ENCODE data around the gene SARDH. TPM values are rescaled to one million over a fixed set of nuclear protein-coding genes. Genes with fewer than 3 reads are reported as not detected.

SARDH gene
- total and polyA plus RNA-seq, 12 donors, result 0.81 to 9.6 (median 3.0) TPM

DNA sequence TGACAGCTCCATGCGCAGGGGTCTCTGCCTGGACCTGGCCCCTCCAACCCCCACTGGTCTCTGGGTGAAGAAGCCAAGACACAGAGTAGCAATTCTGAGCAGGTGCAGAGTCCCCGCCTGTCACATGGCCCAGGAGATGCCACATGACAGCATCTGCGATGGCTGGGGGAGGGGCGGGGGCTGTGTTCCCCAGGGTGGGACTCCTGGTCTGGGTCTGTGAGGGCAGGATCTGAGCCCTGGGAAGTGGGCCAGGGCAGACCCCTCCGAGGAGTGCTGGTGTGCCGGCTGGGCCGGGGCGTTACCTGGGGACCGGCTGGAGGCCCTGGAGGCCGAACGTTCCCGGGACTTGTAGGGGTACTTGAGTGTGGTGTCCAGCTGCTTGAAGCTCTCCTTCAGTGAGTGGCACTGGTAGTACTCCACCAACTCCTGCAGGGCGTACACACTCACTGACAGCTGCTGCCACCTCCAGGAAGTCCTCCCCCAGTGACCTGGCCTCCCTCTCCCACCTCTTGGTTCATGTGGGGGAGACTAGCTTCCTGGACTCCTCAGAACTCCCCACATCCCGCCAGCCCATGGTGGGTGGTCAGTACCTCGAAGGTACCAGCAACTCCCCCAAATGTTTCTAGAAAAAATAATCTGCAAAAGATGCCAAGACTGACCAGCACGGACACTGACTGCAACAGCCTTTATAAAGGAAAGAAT, 32.1 kb upstream of the SARDH start:
- intact Hi-C loops (cut with DNase I), result no loop called here
- H3K27me3 ChIP-seq, result no peaks in the 10 kb centered on the region
- WGBS, 4 donors, result 86 to 95% (median 90%) methylated on average over 4 to 16 of the region's 16 CpGs
- peak in 5 of 7 donors; percentile 1 to 50 (median 15) for DNase-seq
- H3K27ac ChIP-seq, result no peak overlapping the region
- H3K9me3 ChIP-seq (replicated peaks in 1 of 3), result no peaks in the 10 kb centered on the region
- no peak overlapping the region for H3K4me3 ChIP-seq
- peaks cover 0 to 52% of the 10 kb centered on the region in 2 donors for H3K36me3 ChIP-seq (replicated peaks in 1 of 2)
- H3K4me1 ChIP-seq (replicated peaks in 1 of 2), result no peaks in the 10 kb centered on the region
- TF ChIP-seq POLR2A (IDR thresholded peaks at IDR 0.05), result no peak
- TF ChIP-seq, protein P1, sequence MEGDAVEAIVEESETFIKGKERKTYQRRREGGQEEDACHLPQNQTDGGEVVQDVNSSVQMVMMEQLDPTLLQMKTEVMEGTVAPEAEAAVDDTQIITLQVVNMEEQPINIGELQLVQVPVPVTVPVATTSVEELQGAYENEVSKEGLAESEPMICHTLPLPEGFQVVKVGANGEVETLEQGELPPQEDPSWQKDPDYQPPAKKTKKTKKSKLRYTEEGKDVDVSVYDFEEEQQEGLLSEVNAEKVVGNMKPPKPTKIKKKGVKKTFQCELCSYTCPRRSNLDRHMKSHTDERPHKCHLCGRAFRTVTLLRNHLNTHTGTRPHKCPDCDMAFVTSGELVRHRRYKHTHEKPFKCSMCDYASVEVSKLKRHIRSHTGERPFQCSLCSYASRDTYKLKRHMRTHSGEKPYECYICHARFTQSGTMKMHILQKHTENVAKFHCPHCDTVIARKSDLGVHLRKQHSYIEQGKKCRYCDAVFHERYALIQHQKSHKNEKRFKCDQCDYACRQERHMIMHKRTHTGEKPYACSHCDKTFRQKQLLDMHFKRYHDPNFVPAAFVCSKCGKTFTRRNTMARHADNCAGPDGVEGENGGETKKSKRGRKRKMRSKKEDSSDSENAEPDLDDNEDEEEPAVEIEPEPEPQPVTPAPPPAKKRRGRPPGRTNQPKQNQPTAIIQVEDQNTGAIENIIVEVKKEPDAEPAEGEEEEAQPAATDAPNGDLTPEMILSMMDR (IDR thresholded peaks at IDR 0.05), result no peak

DNA sequence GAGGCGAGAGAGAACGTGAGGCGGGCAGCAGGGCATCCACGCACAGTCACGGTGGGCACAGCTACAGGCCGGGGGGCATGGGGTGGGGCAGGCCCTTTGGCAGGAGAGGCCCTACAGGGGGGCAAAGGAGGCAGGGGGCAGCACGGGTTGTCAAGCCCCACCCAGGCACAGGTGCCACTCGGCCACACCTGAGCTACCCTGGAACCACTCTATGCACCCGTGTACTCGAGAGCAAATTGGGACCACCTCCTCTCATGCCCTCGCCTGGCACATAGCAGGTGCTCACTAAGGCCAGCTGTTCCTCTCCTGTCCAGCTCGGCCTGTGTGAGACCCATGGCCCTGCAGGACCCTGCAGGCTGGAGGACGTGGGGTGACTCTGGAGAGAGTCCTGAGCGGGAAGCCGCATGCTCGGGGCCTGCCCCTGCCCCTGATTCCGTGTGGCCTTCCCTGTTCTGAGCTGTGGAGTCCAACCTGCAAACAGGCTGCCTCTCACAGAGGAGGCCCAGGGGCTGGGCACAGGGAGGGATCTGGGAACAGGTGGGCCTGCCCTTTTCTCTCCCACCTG, 31.4 kb upstream of the SARDH start:
- Histone ChIP-seq H3K4me3 (no peak overlapping the region), H3K27me3 (no peaks in the 10 kb centered on the region), H3K36me3 (replicated peaks in 1 of 2) (peaks cover 0 to 46% of the 10 kb centered on the region in 2 donors), H3K4me1 (replicated peaks in 1 of 2) (no peaks in the 10 kb centered on the region), H3K27ac (no peak overlapping the region), H3K9me3 (replicated peaks in 1 of 3) (no peaks in the 10 kb centered on the region)
- intact Hi-C loops (cut with DNase I), result no loop called here
- peak in 4 of 7 donors; percentile 0 to 43 (median 12) for DNase-seq
- TF ChIP-seq POLR2A (IDR thresholded peaks at IDR 0.05), result no peak
- TF ChIP-seq, protein P1 (IDR thresholded peaks at IDR 0.05), result no peak
- 88 to 96% (median 92%) methylated on average over 8 to 17 of the region's 17 CpGs for WGBS, 4 donors

DNA sequence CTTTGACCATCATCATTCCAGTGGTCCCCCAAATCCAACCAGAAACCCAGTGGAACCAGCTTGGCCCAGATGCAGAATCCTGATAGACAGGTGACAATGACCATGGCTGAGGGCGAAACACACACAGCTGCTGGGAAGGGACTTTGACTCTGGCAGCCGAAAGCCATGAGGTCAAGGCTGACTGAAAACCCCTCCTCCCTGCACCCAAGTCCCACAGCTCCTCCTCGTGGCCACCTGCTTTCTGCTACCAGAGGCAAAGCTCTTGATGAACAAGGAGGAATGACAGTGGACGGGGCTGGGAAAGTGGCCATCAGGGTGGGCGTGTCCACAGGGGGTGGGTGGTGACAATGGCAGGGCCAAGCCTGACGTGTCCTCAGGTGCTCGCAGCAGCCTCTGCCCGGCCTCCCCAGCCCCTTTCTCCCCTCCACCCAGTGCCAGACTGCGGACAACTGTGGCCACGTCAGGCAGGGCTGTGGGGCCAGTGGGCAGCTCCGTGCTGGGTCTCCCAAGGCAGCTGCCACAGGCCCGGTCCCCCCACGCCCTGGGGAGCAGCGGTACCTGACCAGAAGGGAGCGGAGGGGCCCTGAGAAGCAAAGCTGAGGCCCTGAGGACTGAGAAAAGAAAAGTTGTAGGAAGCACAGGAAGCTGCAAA, 30.8 kb upstream of the SARDH start:
- TF ChIP-seq, protein P1 (IDR thresholded peaks at IDR 0.05), result peak in 1 of 6 experiments; percentile 28
- TF ChIP-seq POLR2A (IDR thresholded peaks at IDR 0.05), result no peak
- Histone ChIP-seq H3K27me3 (no peaks in the 10 kb centered on the region), H3K27ac (no peak overlapping the region), H3K36me3 (replicated peaks in 1 of 2) (peaks cover 0 to 45% of the 10 kb centered on the region in 2 donors), H3K9me3 (replicated peaks in 1 of 3) (no peaks in the 10 kb centered on the region), H3K4me3 (no peak overlapping the region), H3K4me1 (replicated peaks in 1 of 2) (no peaks in the 10 kb centered on the region)
- intact Hi-C loops (cut with DNase I), result no loop called here
- WGBS, 4 donors, result 83 to 87% (median 86%) methylated on average over 12 to 15 of the region's 15 CpGs
- DNase-seq, result peak in 6 of 7 donors; percentile 24 to 66 (median 56)

DNA sequence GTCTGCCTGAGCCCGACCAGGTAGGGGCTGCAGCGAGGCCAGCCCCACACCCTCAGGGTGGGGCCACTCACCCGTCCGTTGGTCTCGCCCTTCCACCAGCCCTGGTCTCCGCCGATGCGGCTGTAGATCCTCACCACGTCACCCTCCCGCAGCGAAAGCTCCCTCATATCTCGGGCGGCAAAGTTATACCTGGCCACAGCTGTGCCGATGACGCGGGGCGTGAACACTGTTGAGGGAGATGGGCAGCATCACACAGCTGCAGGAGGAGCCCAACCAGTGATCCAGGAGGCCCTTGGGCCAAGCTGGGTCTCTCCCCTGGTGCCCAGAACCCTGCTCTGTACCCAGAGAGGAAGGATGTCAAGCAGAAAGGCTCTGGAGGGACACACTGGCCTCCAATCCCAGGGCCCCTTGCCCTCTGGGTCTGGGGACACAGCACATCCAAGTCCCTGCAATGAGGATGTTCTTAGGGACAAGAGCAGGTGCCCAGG, 30.3 kb upstream of the SARDH start:
- no peaks in the 10 kb centered on the region for H3K27me3 ChIP-seq
- H3K4me3 ChIP-seq, result no peak overlapping the region
- TF ChIP-seq, protein P1 (IDR thresholded peaks at IDR 0.05), result no peak
- no peak for TF ChIP-seq POLR2A (IDR thresholded peaks at IDR 0.05)
- intact Hi-C loops (cut with DNase I), result no loop called here
- WGBS, 4 donors, result 94 to 97% (median 95%) methylated on average over 9 to 17 of the region's 17 CpGs
- peak in 2 of 7 donors; percentile 10 to 17 for DNase-seq
- no peaks in the 10 kb centered on the region for H3K4me1 ChIP-seq (replicated peaks in 1 of 2)
- H3K36me3 ChIP-seq (replicated peaks in 1 of 2), result peaks cover 0 to 46% of the 10 kb centered on the region in 2 donors
- H3K9me3 ChIP-seq (replicated peaks in 1 of 3), result no peaks in the 10 kb centered on the region
- H3K27ac ChIP-seq, result no peak overlapping the region
